Ishikawa (cell line): ENCODE measurements around the gene TEDDM1.

Source experiments
- EP300 ChIP-seq: IDR thresholded peaks from 2 replicates; pipeline ENCODE4 v1.6.1; 2012; ENCODE audit warnings: borderline replicate concordance
- NFIC ChIP-seq: IDR thresholded peaks from 2 replicates; pipeline ENCODE4 v1.6.1; 2012
- TAF1 ChIP-seq: IDR thresholded peaks from 2 replicates; pipeline ENCODE4 v1.6.1; 2012; ENCODE audit warnings: low read depth, mild to moderate bottlenecking
- YY1 ChIP-seq: IDR thresholded peaks from 2 replicates; pipeline ENCODE4 v1.6.1; 2012; ENCODE audit warnings: low read depth
- TF ChIP-seq, protein P1 (sequence below): IDR thresholded peaks from 2 replicates; pipeline ENCODE4 v1.6.1; 2012; ENCODE audit warnings: low read depth, mild to moderate bottlenecking
- TF ChIP-seq, protein P2 (sequence below): IDR thresholded peaks from 2 replicates; pipeline ENCODE4 v1.6.1; 2012

DNA sequence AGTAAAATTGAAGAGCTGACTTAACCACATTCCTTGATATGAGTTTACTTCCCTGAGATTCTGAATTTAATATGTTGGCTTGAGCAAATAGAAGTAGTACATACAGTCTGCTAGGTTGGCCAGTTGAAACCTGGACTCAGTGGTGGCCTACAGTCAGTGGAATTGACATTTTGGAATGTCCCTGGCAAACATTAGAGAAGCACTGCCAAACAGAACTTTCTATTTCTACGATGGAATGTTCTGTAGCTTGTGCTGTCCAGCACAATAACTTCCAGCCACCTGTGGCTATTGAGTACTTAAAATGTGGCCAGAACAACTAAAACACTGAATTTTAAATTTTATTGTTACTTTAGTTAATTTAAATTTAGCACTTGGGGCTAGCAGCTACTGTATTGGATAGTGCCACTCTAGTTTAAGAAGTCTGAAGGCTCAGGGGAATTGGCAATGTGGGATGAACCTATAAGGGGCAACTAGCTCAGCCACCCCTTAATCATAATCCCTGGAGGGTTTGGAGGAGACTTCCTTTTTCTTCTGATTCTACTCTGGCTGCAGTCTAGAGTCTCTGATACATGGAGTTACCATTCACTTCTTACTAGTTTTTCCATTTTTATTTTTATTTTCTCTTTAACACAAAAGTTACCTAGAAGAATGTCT is 10.3 kb upstream of the TEDDM1 start:
- no peak for TF ChIP-seq NFIC
- no peak for TF ChIP-seq EP300
- TF ChIP-seq, protein P1, sequence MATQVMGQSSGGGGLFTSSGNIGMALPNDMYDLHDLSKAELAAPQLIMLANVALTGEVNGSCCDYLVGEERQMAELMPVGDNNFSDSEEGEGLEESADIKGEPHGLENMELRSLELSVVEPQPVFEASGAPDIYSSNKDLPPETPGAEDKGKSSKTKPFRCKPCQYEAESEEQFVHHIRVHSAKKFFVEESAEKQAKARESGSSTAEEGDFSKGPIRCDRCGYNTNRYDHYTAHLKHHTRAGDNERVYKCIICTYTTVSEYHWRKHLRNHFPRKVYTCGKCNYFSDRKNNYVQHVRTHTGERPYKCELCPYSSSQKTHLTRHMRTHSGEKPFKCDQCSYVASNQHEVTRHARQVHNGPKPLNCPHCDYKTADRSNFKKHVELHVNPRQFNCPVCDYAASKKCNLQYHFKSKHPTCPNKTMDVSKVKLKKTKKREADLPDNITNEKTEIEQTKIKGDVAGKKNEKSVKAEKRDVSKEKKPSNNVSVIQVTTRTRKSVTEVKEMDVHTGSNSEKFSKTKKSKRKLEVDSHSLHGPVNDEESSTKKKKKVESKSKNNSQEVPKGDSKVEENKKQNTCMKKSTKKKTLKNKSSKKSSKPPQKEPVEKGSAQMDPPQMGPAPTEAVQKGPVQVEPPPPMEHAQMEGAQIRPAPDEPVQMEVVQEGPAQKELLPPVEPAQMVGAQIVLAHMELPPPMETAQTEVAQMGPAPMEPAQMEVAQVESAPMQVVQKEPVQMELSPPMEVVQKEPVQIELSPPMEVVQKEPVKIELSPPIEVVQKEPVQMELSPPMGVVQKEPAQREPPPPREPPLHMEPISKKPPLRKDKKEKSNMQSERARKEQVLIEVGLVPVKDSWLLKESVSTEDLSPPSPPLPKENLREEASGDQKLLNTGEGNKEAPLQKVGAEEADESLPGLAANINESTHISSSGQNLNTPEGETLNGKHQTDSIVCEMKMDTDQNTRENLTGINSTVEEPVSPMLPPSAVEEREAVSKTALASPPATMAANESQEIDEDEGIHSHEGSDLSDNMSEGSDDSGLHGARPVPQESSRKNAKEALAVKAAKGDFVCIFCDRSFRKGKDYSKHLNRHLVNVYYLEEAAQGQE: no peak
- TF ChIP-seq TAF1: no peak
- TF ChIP-seq, protein P2, sequence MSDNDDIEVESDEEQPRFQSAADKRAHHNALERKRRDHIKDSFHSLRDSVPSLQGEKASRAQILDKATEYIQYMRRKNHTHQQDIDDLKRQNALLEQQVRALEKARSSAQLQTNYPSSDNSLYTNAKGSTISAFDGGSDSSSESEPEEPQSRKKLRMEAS: no peak
- no peak for TF ChIP-seq YY1
